Neural crest cell (in vitro differentiated cells): ENCODE data around the gene CTBP1. TPM values are rescaled to one million over a fixed set of nuclear protein-coding genes. Genes with fewer than 3 reads are reported as not detected.
"Not testable (repeated sequence)": the region's sequence is repeated elsewhere in the genome, so short reads cannot be mapped to it uniquely, and the experiment has no call there.

Experiments
- DNase-seq: peaks from one replicate; pipeline ENCODE4 v3.0.0; 2021; ENCODE audit warnings: low read depth, mixed read lengths, low spot score
- H3K27ac Mint-ChIP-seq: one replicate; pipeline ENCODE4 v1.8.0; 2021; ENCODE audit warnings: mild to moderate bottlenecking, mixed read lengths; ENCODE audit not compliant: unreplicated experiment
- H3K27me3 Mint-ChIP-seq: 2 replicates; pipeline ENCODE4 v1.8.0; 2021; ENCODE audit warnings: low read depth, mild to moderate bottlenecking, mixed read lengths
- H3K36me3 Mint-ChIP-seq: 2 replicates; pipeline ENCODE4 v1.8.0; 2021; ENCODE audit warnings: low read depth, mild to moderate bottlenecking, mixed read lengths
- H3K4me1 Mint-ChIP-seq: 2 replicates; pipeline ENCODE4 v1.8.0; 2021; ENCODE audit warnings: mixed read lengths
- H3K4me3 Mint-ChIP-seq: one replicate; pipeline ENCODE4 v1.8.0; 2021; ENCODE audit warnings: mild to moderate bottlenecking, mixed read lengths
- H3K9me3 Mint-ChIP-seq: 2 replicates; pipeline ENCODE4 v1.8.0; 2021; ENCODE audit warnings: mixed read lengths
- total RNA-seq: library from RNA; stranded (reverse); gene quantifications from 2 replicates; pipeline ENCODE4 v1.2.1, GENCODE V29; 2021
- TF ChIP-seq, protein P1 (sequence below): fragments of 200-600 bp; sonication (generic); conservative IDR thresholded peaks from 2 replicates; pipeline ENCODE4 v1.5.0; 2021; ENCODE audit warnings: antibody characterized with exemption, mild to moderate bottlenecking

CTBP1 gene
- total RNA-seq, 1 donor from 2014 or later = 219 TPM

DNA sequence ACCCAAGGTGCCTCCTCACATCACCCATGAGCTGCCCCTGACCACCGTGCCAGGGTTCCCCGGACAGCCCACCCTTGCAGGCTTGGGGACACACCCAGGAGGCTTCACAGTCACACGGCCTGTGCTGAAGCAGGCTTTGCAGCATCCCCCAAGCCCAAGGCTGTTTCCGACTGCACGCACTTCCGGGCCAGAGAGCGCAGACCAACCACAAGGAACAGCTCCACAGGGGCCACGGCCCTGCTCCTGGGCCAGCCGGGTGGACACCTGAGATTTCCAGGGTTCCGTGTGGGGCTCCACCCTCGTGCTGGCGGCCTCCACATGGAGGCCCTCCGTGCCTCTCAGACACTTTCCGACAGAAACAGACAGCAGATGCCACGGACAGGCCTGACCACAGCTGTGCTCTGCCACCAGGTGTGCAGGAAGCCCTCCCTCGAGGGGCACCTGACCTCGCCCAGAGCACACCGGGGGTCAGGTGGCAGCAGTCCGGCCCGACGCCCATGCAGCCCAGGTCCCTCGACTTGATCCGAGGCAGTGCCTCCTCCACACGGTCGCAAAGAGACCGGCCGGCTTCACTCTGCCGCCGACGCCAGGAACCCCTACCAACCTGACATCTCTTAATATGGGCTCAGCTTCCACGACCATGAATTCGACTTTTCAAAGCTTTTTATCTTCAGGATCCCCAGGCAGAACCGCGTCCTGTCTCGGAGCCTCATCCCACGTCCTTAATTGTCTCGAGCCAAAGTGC lies 8.0 kb downstream of the CTBP1 start:
- TF ChIP-seq, protein P1, sequence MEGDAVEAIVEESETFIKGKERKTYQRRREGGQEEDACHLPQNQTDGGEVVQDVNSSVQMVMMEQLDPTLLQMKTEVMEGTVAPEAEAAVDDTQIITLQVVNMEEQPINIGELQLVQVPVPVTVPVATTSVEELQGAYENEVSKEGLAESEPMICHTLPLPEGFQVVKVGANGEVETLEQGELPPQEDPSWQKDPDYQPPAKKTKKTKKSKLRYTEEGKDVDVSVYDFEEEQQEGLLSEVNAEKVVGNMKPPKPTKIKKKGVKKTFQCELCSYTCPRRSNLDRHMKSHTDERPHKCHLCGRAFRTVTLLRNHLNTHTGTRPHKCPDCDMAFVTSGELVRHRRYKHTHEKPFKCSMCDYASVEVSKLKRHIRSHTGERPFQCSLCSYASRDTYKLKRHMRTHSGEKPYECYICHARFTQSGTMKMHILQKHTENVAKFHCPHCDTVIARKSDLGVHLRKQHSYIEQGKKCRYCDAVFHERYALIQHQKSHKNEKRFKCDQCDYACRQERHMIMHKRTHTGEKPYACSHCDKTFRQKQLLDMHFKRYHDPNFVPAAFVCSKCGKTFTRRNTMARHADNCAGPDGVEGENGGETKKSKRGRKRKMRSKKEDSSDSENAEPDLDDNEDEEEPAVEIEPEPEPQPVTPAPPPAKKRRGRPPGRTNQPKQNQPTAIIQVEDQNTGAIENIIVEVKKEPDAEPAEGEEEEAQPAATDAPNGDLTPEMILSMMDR = no peak
- peaks cover 5% of the 10 kb centered on the region for H3K36me3 Mint-ChIP-seq
- H3K4me1 Mint-ChIP-seq = peaks cover 11% of the 10 kb centered on the region
- H3K4me3 Mint-ChIP-seq = peak overlapping the region; percentile 41
- DNase-seq = no peak
- H3K27me3 Mint-ChIP-seq = no peaks in the 10 kb centered on the region
- no peak overlapping the region for H3K27ac Mint-ChIP-seq
- H3K9me3 Mint-ChIP-seq = no peaks in the 10 kb centered on the region

DNA sequence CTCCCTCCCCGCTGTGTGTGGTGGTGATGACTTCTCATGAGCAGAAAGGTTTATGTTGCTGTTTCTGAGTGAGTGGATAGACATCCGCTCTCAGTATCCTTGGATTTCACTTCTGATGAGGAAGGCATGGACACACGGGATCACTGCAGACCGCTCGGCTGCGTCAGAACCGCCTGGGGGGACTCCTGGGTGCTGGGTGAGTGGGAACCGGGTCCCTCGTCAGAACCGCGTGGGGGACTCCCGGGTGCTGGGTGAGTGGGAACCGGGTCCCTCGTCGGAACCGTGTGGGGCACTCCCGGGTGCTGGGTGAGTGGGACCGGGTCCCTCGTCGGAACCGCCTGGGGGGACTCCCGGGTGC lies 9.0 kb downstream of the CTBP1 start:
- peaks cover 5% of the 10 kb centered on the region for H3K36me3 Mint-ChIP-seq
- no peak overlapping the region for H3K27ac Mint-ChIP-seq
- H3K4me3 Mint-ChIP-seq = no peak overlapping the region
- no peaks in the 10 kb centered on the region for H3K27me3 Mint-ChIP-seq
- TF ChIP-seq, protein P1 = no peak
- H3K4me1 Mint-ChIP-seq = peaks cover 14% of the 10 kb centered on the region
- H3K9me3 Mint-ChIP-seq = no peaks in the 10 kb centered on the region
- DNase-seq = no peak

DNA sequence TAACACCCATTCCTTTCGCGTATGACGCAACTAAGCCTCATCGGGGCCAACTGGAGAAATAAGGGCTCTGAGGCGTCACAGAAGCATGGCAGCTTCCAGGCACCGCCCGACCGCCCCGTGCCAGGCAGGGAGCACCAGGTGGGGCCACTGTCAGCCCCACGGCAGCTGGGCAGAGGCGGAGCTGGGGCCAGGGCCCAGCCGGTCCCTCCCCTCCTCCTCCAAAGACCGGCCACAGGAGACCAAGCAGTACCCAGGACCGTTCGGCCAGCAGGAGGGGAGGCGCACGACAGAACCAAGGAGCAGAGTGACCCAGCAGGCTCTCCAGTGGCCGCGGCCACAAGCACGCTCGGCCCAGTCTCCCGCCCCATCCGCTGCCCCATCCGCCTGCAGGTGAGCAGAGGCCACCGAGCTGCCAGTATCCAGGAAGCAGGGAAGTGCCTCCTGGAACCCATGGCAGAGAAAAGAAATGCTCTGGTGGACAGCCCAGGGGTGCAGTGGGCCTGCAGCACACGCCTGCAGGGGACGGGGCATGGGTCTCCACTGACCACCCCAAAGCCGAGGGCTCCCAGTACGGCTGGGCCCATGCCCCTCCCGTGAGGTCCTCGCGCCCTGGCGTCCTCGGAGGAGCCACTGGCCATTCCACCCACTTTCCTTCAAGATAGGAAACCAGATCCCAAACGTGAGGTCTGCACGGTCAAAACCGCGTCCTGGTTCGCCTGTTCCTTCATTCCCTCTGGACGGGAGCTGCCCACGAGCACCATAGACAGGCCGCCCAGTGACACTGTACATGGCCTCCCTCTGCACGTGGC lies 9.6 kb downstream of the CTBP1 start:
- TF ChIP-seq, protein P1 = no peak
- Mint-ChIP-seq H3K36me3 (peaks cover 5% of the 10 kb centered on the region), H3K4me3 (no peak overlapping the region), H3K4me1 (peaks cover 17% of the 10 kb centered on the region), H3K9me3 (no peaks in the 10 kb centered on the region), H3K27ac (no peak overlapping the region), H3K27me3 (no peaks in the 10 kb centered on the region)
- DNase-seq = no peak

DNA sequence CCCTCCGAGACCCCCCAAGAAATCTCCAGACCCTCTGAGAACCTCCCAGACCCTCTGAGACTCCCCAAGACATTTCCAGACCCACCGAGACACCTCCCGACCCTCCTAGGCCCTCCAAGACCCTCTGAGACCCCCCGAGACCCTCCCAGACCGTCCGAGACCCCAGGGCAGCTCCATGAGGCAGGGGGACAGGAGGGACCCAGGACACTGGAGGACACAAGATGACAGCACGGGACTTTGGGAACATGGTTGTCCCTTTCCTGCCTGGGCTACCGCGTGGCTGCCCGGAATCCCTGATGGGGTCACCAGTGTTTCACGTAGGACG lies 10.3 kb downstream of the CTBP1 start:
- DNase-seq = no peak
- Mint-ChIP-seq H3K9me3 (no peaks in the 10 kb centered on the region), H3K4me1 (peaks cover 24% of the 10 kb centered on the region), H3K36me3 (peaks cover 5% of the 10 kb centered on the region), H3K27me3 (no peaks in the 10 kb centered on the region), H3K4me3 (no peak overlapping the region), H3K27ac (no peak overlapping the region)
- TF ChIP-seq, protein P1 = no peak

- Mint-ChIP-seq H3K27ac (no peak overlapping the region), H3K27me3 (no peaks in the 10 kb centered on the region), H3K4me1 (peaks cover 29% of the 10 kb centered on the region), H3K4me3 (no peak overlapping the region), H3K36me3 (peaks cover 5% of the 10 kb centered on the region), H3K9me3 (no peaks in the 10 kb centered on the region)
- no peak for DNase-seq
- TF ChIP-seq, protein P1 = no peak
These were observed 10.8 kb downstream of the CTBP1 start for GRCh38 chr4:1237981-1238675.

DNA sequence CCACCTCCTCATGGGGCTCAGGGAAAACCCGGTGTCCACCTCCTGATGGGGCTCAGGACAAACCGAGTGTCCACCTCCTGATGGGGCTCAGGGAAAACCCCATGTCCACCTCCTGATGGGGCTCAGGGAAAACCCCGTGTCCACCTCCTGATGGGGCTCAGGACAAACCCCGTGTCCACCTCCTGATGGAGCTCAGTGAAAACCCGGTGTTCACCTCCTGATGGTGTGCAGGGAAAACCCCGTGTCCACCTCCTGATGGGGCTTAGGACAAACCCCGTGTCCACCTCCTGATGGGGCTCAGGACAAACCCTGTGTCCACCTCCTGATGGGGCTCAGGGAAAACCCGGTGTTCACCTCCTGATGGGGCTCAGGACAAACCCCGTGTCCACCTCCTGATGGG lies 11.7 kb downstream of the CTBP1 start:
- DNase-seq, H3K36me3 Mint-ChIP-seq, H3K27ac Mint-ChIP-seq, H3K27me3 Mint-ChIP-seq, H3K9me3 Mint-ChIP-seq, H3K4me3 Mint-ChIP-seq: not testable (repeated sequence)
- H3K4me1 Mint-ChIP-seq = peaks cover 32% of the 10 kb centered on the region

GRCh38 chr4:1236836-1237235 lies 12.1 kb downstream of the CTBP1 start:
- peaks cover 32% of the 10 kb centered on the region for H3K4me1 Mint-ChIP-seq
- not testable (repeated sequence) for H3K27me3 Mint-ChIP-seq, H3K27ac Mint-ChIP-seq, H3K4me3 Mint-ChIP-seq, H3K9me3 Mint-ChIP-seq, DNase-seq, H3K36me3 Mint-ChIP-seq
